Activated CD8-positive, alpha-beta memory T cell treated with anti-CD3 and anti-CD28 coated beads, Interleukin-2, amount 10 ng/mL, durations not matched to agents 7 days and 5 days (primary cell): Measurements from ENCODE around the gene CRYZL1. TPM values are rescaled to one million over a fixed set of nuclear protein-coding genes. Genes with fewer than 3 reads are reported as not detected.

ENCODE experiments used
- ATAC-seq: fragments of 150-1000 bp; cut with Tn5 transposase; one replicate; pipeline ENCODE4 v1.10.0; 2021; ENCODE audit warnings: moderate library complexity
- CTCF ChIA-PET: fragments of 350-600 bp; sonication (Branson Sonifier 250); formaldehyde crosslinking; loops from one replicate; lab custom pipeline; 2021; ENCODE audit warnings: antibody characterized with exemption; lab: Charles Lee
- DNase-seq: peaks from one replicate; pipeline ENCODE4 v3.0.0-alpha.2; 2020
- H3K27ac Mint-ChIP-seq: one replicate; pipeline ENCODE4 v1.8.0; 2021; ENCODE audit warnings: mild to moderate bottlenecking, mixed read lengths
- H3K27me3 Mint-ChIP-seq: one replicate; pipeline ENCODE4 v1.8.0; 2021; ENCODE audit warnings: mixed read lengths
- H3K36me3 Mint-ChIP-seq: one replicate; pipeline ENCODE4 v1.8.0; 2021; ENCODE audit warnings: mild to moderate bottlenecking, mixed read lengths
- H3K4me1 Mint-ChIP-seq: one replicate; pipeline ENCODE4 v1.8.0; 2021; ENCODE audit warnings: mixed read lengths
- H3K4me3 Mint-ChIP-seq: one replicate; pipeline ENCODE4 v1.8.0; 2021; ENCODE audit warnings: mild to moderate bottlenecking, moderate library complexity, mixed read lengths
- H3K9me3 Mint-ChIP-seq: one replicate; pipeline ENCODE4 v1.8.0; 2022; ENCODE audit warnings: low read depth, mixed read lengths
- total RNA-seq, 2 experiments: library from RNA; stranded (reverse); gene quantifications; one replicate each; pipeline ENCODE4 v1.2.3, GENCODE V29; 2021

The CRYZL1 gene
- total RNA-seq, 2 experiments from 2014 or later, result 28.2 to 36.8 TPM

DNA sequence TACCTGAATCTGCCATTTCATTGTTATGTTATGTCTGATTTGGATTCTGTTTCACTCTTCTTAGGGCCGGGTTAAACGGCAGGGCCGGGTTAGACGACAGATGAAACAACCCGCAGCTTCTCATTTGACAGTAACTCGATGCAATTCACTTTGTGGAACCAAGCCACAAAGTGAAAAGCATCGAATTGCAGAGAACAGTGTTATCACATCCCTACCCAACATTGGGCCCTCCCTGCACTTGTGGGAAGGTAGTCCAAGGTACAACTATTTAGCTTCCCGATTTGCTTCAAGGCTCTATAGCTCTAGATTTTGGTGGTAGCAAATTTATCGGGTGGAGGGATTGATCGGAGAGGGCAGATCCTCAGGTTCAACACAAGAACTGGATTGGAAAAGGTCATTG lies 81.7 kb downstream of the CRYZL1 start:
- H3K27me3 Mint-ChIP-seq, result no peaks in the 10 kb centered on the region
- no peak for ATAC-seq
- H3K4me3 Mint-ChIP-seq, result no peak overlapping the region
- no peak overlapping the region for H3K27ac Mint-ChIP-seq
- peaks cover 33% of the 10 kb centered on the region for H3K4me1 Mint-ChIP-seq
- DNase-seq, result no peak
- peaks cover 71% of the 10 kb centered on the region for H3K36me3 Mint-ChIP-seq
- H3K9me3 Mint-ChIP-seq, result no peaks in the 10 kb centered on the region
- CTCF ChIA-PET, result interaction anchor here (0.5 kb wide), 1 partner anchor 102 kb away, joined by 3 read pairs; no protein-coding TSS in a partner anchor

DNA sequence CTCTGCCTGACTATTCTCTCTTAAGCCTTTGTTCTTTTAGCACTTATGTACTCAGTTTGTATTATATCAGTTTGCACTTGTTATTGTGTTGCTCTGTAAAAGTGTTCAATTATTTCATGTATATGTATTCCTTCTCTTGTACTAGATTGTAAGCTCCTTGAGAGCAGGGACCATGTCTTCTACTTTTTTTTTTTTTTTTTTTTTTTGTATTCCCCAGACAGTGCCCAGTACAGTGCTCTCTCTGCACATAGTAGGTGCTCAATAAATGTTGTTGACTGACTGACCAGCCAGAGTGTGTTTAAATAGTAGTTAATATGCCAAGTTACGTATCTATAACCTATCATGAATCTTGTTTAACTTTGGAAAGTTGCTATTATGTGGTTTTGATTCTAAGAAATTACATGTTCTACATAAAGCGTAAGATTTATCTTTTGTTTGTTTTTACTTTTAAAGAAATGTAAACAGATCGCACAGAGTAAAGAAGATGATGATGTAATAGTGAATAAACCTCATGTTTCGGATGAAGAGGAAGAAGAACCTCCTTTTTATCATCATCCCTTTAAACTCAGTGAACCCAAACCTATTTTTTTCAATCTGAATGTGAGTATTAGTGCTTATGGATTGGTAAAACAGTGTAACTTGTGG lies 82.6 kb downstream of the CRYZL1 start:
- Mint-ChIP-seq H3K4me1 (peaks cover 39% of the 10 kb centered on the region), H3K27ac (no peak overlapping the region)
- CTCF ChIA-PET, result no interaction called here

DNA sequence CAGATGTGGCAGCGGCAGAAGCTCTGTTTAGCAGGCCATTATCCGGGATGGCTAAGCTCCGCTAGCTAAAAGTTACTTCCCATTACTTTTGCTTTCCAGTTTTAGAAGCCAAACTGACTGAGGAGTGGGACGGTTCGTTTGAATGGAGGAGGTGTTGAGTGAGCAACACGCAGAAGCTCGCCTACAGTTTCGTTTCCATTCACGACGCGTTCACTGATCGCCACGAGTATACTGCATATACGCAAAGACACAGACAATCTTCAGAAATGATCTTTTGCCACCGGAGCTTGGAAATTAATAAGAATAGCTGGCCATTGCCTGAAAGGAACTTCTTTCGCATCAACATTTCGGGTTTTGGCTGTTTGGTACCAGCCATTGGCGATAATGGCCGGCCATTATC lies 84.1 kb downstream of the CRYZL1 start:
- DNase-seq (no peak), ATAC-seq (no peak)
- Mint-ChIP-seq H3K9me3 (no peaks in the 10 kb centered on the region), H3K4me1 (peaks cover 40% of the 10 kb centered on the region), H3K27me3 (no peaks in the 10 kb centered on the region), H3K27ac (no peak overlapping the region), H3K4me3 (no peak overlapping the region), H3K36me3 (peaks cover 86% of the 10 kb centered on the region)
- CTCF ChIA-PET, result interaction anchor here (0.7 to 1.5 kb wide), 7 partner anchors 8 to 89 kb away, joined by 3 to 5 read pairs (median 4); partner anchors contain the start of gene SON

More for the DNA sequence above, 82.6 kb downstream of the CRYZL1 start:
- ATAC-seq (no peak), DNase-seq (no peak)
- H3K9me3 Mint-ChIP-seq, result no peaks in the 10 kb centered on the region
- no peak overlapping the region for H3K4me3 Mint-ChIP-seq
- no peaks in the 10 kb centered on the region for H3K27me3 Mint-ChIP-seq
- peaks cover 80% of the 10 kb centered on the region for H3K36me3 Mint-ChIP-seq

DNA sequence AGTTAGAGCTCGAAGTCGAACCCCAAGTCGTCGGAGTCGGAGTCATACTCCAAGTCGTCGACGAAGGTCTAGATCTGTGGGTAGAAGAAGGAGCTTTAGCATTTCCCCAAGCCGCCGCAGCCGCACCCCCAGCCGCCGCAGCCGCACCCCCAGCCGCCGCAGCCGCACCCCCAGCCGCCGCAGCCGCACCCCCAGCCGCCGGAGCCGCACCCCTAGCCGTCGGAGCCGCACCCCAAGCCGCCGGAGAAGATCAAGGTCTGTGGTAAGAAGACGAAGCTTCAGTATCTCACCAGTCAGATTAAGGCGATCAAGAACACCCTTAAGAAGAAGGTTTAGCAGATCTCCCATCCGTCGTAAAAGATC lies 86.6 kb downstream of the CRYZL1 start:
- H3K27me3 Mint-ChIP-seq, result no peaks in the 10 kb centered on the region
- H3K4me1 Mint-ChIP-seq, result peaks cover 32% of the 10 kb centered on the region
- DNase-seq (no peak), ATAC-seq (no peak)
- no peak overlapping the region for H3K27ac Mint-ChIP-seq
- H3K36me3 Mint-ChIP-seq, result peaks cover 89% of the 10 kb centered on the region
- CTCF ChIA-PET, result interaction anchor here (1.4 kb wide), 1 partner anchor 357 kb away, joined by 3 read pairs; no protein-coding TSS in a partner anchor
- H3K9me3 Mint-ChIP-seq, result peaks cover 2% of the 10 kb centered on the region
- H3K4me3 Mint-ChIP-seq, result no peak overlapping the region

DNA sequence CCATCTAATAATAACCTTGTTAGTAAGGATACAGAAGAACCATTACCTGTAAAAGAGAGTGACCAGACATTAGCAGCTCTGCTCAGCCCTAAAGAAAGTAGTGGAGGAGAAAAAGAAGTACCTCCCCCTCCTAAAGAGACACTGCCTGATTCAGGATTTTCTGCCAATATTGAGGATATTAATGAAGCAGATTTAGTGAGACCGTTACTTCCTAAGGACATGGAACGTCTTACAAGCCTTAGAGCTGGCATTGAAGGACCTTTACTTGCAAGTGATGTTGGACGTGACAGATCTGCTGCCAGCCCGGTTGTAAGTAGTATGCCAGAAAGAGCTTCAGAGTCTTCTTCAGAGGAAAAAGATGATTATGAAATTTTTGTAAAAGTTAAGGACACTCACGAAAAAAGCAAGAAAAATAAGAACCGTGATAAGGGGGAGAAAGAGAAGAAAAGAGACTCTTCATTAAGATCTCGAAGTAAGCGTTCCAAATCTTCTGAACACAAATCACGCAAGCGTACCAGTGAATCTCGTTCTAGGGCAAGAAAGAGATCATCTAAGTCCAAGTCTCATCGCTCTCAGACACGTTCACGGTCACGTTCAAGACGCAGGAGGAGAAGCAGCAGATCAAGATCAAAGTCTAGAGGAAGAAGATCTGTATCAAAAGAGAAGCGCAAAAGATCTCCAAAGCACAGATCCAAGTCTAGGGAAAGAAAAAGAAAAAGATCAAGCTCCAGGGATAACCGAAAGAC lies 87.1 kb downstream of the CRYZL1 start:
- ATAC-seq (no peak), DNase-seq (no peak)
- H3K27ac Mint-ChIP-seq, result no peak overlapping the region
- no peak overlapping the region for H3K4me3 Mint-ChIP-seq
- H3K9me3 Mint-ChIP-seq, result peaks cover 2% of the 10 kb centered on the region
- H3K4me1 Mint-ChIP-seq, result peaks cover 32% of the 10 kb centered on the region
- peaks cover 89% of the 10 kb centered on the region for H3K36me3 Mint-ChIP-seq
- H3K27me3 Mint-ChIP-seq, result no peaks in the 10 kb centered on the region
- CTCF ChIA-PET, result no interaction called here

DNA sequence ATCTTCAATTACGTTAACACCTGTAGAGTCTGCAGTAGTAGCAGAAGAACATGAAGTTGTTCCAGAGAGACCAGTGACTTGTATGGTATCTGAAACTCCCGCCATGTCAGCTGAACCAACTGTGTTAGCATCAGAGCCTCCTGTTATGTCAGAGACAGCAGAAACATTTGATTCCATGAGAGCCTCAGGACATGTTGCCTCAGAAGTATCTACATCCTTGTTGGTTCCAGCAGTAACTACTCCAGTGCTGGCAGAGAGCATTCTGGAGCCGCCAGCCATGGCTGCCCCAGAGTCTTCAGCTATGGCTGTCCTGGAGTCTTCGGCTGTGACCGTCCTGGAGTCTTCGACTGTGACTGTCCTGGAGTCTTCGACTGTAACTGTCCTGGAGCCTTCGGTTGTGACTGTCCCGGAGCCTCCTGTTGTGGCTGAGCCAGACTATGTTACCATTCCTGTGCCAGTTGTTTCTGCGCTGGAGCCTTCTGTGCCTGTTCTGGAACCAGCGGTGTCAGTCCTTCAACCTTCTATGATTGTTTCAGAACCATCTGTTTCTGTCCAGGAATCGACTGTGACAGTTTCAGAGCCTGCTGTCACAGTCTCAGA lies 88.4 kb downstream of the CRYZL1 start:
- no peak overlapping the region for H3K27ac Mint-ChIP-seq
- CTCF ChIA-PET, result no interaction called here
- no peak overlapping the region for H3K4me3 Mint-ChIP-seq

DNA sequence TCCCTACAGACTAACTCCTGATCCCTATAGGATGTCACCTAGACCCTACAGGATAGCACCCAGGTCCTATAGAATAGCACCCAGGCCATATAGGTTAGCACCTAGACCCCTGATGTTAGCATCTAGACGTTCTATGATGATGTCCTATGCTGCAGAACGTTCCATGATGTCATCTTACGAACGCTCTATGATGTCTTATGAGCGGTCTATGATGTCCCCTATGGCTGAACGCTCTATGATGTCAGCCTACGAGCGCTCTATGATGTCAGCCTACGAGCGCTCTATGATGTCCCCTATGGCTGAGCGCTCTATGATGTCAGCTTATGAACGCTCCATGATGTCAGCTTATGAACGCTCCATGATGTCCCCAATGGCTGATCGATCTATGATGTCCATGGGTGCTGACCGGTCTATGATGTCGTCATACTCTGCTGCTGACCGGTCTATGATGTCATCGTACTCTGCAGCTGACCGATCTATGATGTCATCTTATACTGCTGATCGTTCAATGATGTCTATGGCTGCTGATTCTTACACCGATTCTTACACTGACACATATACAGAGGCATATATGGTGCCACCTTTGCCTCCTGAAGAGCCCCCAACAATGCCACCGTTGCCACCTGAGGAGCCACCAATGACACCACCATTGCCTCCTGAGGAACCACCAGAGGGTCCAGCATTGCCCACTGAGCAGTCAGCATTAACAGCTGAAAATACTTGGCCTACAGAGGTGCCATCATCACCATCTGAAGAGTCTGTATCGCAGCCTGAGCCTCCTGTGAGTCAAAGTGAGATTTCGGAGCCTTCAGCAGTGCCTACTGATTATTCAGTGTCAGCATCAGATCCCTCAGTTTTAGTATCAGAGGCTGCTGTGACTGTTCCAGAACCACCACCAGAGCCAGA lies 89.2 kb downstream of the CRYZL1 start:
- Mint-ChIP-seq H3K9me3 (peaks cover 2% of the 10 kb centered on the region), H3K27me3 (no peaks in the 10 kb centered on the region), H3K36me3 (peaks cover 86% of the 10 kb centered on the region), H3K27ac (no peak overlapping the region), H3K4me3 (no peak overlapping the region), H3K4me1 (peaks cover 30% of the 10 kb centered on the region)
- CTCF ChIA-PET, result interaction anchor here (1.8 kb wide), 1 partner anchor 22 kb away, joined by 4 read pairs; no protein-coding TSS in a partner anchor
- ATAC-seq, result no peak
- no peak for DNase-seq

More for the DNA sequence above, 88.4 kb downstream of the CRYZL1 start:
- DNase-seq (no peak), ATAC-seq (no peak)
- Mint-ChIP-seq H3K27me3 (no peaks in the 10 kb centered on the region), H3K4me1 (peaks cover 31% of the 10 kb centered on the region), H3K9me3 (peaks cover 2% of the 10 kb centered on the region), H3K36me3 (peaks cover 89% of the 10 kb centered on the region)

DNA sequence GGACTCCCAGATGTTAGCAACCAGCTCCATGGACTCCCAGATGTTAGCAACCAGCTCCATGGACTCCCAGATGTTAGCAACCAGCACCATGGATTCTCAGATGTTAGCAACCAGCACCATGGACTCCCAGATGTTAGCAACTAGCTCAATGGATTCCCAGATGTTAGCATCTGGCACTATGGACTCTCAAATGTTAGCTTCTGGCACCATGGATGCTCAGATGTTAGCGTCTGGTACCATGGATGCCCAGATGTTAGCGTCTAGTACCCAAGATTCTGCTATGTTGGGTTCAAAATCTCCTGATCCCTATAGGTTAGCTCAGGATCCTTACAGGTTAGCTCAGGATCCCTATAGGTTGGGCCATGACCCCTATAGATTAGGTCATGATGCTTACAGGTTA lies 89.9 kb downstream of the CRYZL1 start:
- Mint-ChIP-seq H3K36me3 (peaks cover 85% of the 10 kb centered on the region), H3K27me3 (no peaks in the 10 kb centered on the region), H3K9me3 (peaks cover 2% of the 10 kb centered on the region), H3K4me3 (no peak overlapping the region), H3K27ac (no peak overlapping the region), H3K4me1 (peaks cover 33% of the 10 kb centered on the region)
- CTCF ChIA-PET, result interaction anchor here (0.9 to 1.8 kb wide), 2 partner anchors 23 to 54 kb away, joined by 4 read pairs; no protein-coding TSS in a partner anchor
- ATAC-seq (no peak), DNase-seq (no peak)

DNA sequence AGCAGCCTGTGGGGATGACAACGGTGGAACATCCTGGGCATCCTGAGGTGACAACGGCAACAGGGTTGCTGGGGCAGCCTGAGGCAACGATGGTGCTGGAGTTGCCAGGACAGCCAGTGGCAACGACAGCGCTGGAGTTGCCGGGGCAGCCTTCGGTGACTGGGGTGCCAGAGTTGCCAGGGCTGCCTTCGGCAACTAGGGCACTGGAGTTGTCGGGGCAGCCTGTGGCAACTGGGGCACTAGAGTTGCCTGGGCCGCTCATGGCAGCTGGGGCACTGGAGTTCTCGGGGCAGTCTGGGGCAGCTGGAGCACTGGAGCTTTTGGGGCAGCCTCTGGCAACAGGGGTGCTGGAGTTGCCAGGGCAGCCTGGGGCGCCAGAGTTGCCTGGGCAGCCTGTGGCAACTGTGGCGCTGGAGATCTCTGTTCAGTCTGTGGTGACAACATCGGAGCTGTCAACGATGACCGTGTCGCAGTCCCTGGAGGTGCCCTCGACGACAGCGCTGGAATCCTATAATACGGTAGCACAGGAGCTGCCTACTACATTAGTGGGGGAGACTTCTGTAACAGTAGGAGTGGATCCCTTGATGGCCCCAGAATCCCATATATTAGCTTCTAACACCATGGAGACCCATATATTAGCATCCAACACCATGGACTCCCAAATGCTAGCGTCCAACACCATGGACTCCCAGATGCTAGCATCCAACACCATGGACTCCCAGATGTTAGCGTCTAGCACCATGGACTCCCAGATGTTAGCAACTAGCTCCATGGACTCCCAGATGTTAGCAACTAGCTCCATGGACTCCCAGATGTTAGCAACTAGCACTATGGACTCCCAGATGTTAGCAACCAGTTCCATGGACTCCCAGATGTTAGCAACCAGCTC lies 90.5 kb downstream of the CRYZL1 start:
- Mint-ChIP-seq H3K4me3 (no peak overlapping the region), H3K27me3 (no peaks in the 10 kb centered on the region), H3K27ac (no peak overlapping the region), H3K9me3 (peaks cover 2% of the 10 kb centered on the region), H3K36me3 (peaks cover 81% of the 10 kb centered on the region), H3K4me1 (peaks cover 31% of the 10 kb centered on the region)
- CTCF ChIA-PET, result interaction anchor here (0.9 to 1.8 kb wide), 2 partner anchors 23 to 54 kb away, joined by 4 read pairs; no protein-coding TSS in a partner anchor
- DNase-seq (no peak), ATAC-seq (no peak)

DNA sequence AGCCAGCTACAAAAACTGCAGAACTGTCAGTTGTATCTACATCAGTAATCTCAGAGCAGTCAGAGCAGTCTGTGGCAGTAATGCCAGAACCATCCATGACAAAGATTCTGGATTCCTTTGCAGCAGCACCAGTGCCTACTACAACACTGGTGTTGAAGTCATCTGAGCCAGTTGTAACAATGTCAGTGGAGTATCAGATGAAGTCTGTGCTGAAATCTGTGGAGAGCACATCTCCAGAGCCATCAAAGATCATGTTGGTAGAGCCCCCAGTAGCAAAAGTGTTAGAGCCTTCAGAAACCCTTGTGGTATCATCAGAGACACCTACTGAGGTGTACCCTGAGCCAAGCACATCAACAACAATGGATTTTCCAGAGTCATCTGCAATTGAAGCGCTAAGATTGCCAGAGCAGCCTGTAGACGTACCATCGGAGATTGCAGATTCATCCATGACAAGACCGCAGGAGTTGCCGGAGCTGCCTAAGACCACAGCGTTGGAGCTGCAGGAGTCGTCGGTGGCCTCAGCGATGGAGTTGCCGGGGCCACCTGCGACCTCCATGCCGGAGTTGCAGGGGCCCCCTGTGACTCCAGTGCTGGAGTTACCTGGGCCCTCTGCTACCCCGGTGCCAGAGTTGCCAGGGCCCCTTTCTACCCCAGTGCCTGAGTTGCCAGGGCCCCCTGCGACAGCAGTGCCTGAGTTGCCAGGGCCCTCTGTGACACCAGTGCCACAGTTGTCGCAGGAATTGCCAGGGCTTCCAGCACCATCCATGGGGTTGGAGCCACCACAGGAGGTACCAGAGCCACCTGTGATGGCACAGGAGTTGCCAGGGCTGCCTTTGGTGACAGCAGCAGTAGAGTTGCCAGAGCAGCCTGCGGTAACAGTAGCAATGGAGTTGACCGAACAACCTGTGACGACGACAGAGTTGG lies 91.4 kb downstream of the CRYZL1 start:
- DNase-seq, result no peak
- no peak for ATAC-seq
- no peak overlapping the region for H3K27ac Mint-ChIP-seq
- H3K36me3 Mint-ChIP-seq, result peaks cover 76% of the 10 kb centered on the region
- no peaks in the 10 kb centered on the region for H3K27me3 Mint-ChIP-seq
- H3K4me3 Mint-ChIP-seq, result no peak overlapping the region
- peaks cover 2% of the 10 kb centered on the region for H3K9me3 Mint-ChIP-seq
- peaks cover 33% of the 10 kb centered on the region for H3K4me1 Mint-ChIP-seq
- CTCF ChIA-PET, result interaction anchor here (2.3 kb wide), 1 partner anchor 56 kb away, joined by 5 read pairs; no protein-coding TSS in a partner anchor

DNA sequence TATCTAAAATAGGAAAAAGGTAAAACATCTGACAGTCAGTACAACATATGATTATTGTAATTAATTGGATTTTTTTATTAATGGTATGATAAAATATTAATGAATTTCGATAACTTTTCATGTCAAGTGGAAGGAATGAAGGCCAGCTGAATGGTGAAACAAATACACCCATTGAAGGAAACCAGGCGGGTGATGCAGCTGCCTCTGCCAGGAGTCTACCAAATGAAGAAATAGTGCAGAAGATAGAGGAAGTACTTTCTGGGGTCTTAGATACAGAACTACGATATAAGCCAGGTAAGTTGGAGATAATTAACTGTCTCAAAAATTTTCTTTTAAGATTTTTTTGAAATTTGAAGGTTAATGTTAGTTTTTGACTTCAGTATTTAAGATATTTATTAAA lies 95.5 kb downstream of the CRYZL1 start:
- Mint-ChIP-seq H3K27me3 (no peaks in the 10 kb centered on the region), H3K9me3 (no peaks in the 10 kb centered on the region), H3K27ac (no peak overlapping the region), H3K36me3 (peaks cover 53% of the 10 kb centered on the region), H3K4me3 (no peak overlapping the region), H3K4me1 (peaks cover 22% of the 10 kb centered on the region)
- CTCF ChIA-PET, result no interaction called here
- no peak for DNase-seq
- no peak for ATAC-seq
